Measurements from ENCODE around the gene SH3PXD2B.
"Not testable (repeated sequence)": the region's sequence is repeated elsewhere in the genome, so short reads cannot be mapped to it uniquely, and the experiment has no call there.

The SH3PXD2B gene

DNA sequence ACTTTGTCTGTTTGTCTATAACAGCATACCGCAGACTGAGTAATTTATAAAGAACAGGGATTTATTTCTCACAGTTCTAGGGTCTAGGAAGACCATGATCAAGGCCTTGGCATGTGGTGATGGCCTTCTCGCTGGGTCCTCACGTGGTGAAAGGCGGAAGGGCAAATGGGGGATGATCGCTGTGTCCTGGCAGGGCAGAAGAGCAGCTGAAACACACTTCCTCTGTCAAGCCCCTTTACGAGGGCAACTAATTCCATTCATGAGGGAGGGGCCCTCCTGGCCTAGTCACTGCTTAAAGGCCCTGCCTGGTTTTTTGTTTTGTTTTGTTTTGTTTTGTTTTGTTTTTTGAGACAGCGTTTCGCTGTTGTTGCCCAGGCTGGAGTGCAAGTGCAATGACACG, 128.9 kb downstream of the SH3PXD2B start:
- no peak for DNase-seq

- no peak for DNase-seq
These were observed 132.0 kb downstream of the SH3PXD2B start for GRCh38 chr5:172322028-172322965.

DNA sequence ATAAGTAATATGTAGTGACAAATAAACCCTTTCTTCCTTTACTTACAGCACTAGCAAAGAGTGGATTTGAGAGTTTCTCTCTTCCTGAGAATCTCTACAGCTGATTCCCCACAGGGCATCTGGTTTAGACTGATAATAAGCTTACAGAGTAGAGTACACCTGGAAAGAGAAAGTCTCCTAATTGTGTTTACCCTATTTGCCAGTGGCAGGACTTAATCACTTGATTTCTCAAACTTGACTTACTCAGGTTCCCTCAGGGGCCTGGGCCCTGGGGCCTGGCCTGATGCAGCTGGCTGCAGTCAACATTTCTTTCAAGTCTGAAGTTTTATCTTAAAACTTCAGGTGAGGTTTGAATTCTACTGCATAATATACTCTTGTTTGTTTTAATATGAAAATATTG, 132.7 kb downstream of the SH3PXD2B start:
- no peak for DNase-seq

GRCh38 chr5:172319708-172320441, 134.4 kb downstream of the SH3PXD2B start:
- DNase-seq: no peak

GRCh38 chr5:172315587-172316493, 138.5 kb downstream of the SH3PXD2B start:
- DNase-seq: no peak

- no peak for DNase-seq
These were observed 140.4 kb downstream of the SH3PXD2B start for GRCh38 chr5:172313915-172314314.

- no peak for DNase-seq
These were observed 142.0 kb downstream of the SH3PXD2B start for GRCh38 chr5:172312286-172312685.

DNA sequence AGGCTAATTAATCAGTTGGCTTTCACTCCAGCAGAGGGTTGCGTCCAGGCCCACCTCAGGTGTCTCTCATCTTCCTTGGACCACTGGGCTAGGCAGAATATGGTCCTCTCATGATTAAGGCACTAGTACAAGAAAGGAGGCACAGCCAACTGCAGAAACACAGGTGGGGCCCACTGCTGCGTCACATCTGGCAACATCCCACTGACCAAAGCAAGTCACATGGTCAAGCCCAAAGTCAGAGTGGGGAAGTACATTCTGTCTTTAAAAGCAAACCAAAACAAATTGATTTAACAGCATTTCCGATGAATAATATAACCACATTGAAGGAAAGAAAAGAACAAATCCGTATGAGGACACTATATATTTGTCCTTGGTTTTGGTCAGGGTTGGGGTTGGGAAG, 142.7 kb downstream of the SH3PXD2B start:
- no peak for DNase-seq

- DNase-seq: no peak
These were observed 143.3 kb downstream of the SH3PXD2B start for GRCh38 chr5:172311026-172311425.

GRCh38 chr5:172305380-172305779, 148.9 kb downstream of the SH3PXD2B start:
- no peak for DNase-seq

- no peak for DNase-seq
These were observed 150.6 kb downstream of the SH3PXD2B start for GRCh38 chr5:172303572-172304335.

DNA sequence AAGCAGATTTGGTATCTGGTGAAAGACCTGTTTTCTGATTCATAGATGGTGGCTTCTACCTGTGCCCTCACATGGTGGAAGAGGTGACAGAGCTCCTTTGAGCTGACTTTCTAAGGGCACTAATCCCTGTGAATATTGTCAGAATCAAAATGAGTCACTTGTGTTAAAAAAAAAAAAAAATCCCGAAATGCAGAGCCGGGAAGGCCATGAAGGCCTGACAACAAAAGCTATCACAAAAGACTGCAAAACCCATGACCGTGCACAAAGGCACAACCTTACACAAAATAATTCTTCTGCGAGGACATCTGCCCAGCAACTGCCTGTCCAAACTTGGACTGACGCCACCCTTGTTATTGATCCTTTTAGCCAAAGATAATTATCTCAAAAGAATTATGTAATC, 151.2 kb downstream of the SH3PXD2B start:
- no peak for DNase-seq

DNA sequence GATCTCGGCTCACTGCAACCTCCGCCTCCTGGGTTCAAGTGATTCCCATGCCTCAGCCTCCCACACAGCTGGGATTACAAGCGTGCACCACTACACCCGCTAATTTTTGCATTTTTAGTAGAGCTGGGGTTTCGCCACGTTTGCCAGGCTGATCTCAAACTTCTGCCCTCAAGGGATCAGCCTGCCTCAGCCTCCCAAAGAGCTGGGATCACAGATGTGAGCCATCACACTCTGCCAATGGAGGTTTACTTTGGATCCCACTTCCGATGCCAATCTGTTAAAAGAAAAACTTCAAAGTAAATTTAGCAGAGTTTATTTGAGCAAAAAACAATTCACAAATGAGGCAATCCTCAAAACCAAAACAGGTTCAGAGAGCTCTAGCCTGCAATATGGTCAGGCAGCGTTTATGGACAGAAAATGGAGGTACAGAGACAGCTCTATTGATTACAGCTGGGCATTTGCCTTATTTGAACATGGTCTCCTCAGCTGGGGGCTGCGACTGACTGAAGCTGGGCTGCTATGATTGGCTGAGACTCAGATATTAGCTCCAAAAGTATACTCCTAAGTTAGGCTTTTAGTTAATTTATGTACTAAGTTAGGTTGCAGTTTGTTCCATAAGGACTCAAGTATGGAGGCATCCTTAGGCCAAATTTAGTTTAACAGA, 152.1 kb downstream of the SH3PXD2B start:
- peak; percentile 15 for DNase-seq

- peak; percentile 28 for DNase-seq
These were observed 154.3 kb downstream of the SH3PXD2B start for GRCh38 chr5:172299916-172300439.

DNA sequence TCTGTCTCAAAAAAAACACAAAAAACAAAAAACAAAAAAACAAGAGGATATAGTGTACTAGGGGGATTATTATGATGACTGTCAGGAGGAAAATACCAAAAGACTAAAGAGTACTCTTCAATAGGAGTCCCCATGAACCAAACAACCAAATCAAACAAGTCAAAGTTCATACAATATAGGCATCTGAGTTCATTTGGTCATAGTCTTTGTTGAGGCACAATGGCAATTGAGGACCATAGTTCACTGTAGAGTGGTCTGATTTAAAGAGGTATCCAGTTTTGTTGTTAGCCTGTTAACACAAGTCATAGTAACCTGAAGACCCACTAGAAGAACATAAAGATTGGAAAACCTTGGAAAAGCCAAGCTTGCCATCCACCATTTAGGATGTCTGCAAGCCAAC, 159.5 kb downstream of the SH3PXD2B start:
- no peak for DNase-seq

GRCh38 chr5:172293745-172294342, 160.5 kb downstream of the SH3PXD2B start:
- DNase-seq: peak; percentile 19

GRCh38 chr5:172293054-172293744, 161.1 kb downstream of the SH3PXD2B start:
- DNase-seq: peak; percentile 70

GRCh38 chr5:172291837-172292236, 162.5 kb downstream of the SH3PXD2B start:
- DNase-seq: not testable (repeated sequence)

- DNase-seq: no peak
These were observed 165.9 kb downstream of the SH3PXD2B start for GRCh38 chr5:172288465-172288864.

DNA sequence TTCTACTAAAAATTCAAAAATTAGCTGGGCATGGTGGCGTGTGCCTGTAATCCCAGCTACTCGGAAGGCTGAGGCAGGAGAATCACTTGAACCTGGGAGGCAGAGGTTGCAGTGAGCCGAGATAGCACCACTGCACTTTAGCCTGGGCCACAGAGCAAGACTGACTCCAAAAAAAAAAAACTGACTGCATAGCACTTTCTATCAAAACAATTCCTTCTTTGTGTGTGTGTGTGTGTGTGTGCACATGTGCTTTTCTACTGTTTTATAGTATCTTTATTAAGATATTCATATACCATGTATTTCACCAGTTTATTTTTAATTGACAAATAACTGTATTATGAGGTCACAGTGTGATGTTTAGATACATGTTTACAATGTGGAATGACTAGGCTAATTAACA, 167.2 kb downstream of the SH3PXD2B start:
- DNase-seq: not testable (repeated sequence)

Measured in activated CD8-positive, alpha-beta memory T cell treated with anti-CD3 and anti-CD28 coated beads for 24 hours (primary cell).